ENCODE data around the gene TXNDC11.

Gene TXNDC11

DNA sequence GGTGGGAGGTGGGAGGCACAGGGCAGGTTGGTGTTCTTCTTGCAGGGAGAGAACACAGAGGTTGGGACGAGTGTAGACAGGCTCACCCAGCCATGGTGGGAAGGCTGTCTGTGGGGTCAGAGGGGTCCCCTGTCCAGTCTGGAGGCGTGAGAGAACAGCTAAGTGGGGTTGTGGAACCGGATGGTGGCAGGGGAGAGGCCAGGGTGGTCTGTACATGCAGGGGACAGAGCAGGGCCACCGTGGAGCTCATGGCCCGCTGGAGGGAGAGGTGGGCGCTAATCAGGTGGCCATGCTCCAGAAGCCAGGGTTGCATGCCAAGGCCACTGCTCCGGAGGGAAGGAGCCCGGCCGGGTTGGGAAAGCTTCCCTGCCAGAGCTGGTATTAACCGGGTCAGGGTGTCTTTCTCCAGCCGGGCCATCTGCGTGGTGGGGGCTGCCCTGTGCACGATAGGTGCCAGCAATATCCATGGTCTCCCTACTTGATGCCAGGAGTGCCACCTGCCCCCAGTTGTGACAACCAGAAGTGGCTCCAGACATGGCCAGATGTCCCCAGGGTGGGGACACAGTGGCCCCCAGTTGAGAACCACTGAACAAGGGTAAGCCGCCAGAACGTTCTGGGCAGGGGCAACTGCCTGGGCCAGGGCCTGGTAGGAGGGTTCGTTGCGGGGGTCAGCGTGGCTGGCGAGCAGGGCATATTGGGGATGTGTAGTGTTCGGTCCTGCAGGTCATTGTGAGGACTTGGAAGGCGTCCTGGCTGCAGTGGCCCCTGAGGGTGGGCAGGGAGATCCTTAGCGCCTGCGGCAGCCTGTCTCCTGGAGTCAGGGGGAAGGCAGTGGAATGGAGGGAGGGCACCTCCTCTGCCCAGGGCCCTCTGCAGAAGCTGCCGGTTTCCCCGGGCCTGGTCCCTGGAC lies 69.3 kb downstream of the TXNDC11 start:
- DNase-seq, result peak in 8 of 14 donors; percentile 17 to 58 (median 46)

- peak in 2 of 14 donors; percentile 22 to 45 for DNase-seq
Observed at GRCh38 chr16:11672206-11673090, 70.2 kb downstream of the TXNDC11 start.

GRCh38 chr16:11671676-11672075 lies 71.0 kb downstream of the TXNDC11 start:
- peak in 1 of 14 donors; percentile 37 for DNase-seq

DNA sequence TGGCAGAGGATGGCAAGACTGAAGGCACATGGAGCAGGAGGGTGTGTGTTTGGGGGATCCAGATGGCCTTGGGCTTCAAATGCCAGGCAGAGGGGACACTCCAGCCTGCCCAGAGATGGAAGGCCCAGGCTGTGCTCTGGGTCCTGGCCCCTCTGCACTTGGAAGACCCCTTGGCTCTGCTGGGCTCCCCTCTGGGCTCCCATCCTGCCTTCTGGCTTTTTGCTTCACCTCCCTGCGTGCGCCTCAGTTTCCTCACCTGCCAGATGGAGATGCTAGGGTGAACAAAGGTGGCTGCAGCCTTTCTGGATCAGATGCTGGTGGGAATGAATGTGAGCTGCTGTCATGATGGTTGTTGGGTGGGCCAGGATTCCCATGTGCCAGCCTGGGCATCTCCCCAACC lies 71.4 kb downstream of the TXNDC11 start:
- no peak for DNase-seq

DNA sequence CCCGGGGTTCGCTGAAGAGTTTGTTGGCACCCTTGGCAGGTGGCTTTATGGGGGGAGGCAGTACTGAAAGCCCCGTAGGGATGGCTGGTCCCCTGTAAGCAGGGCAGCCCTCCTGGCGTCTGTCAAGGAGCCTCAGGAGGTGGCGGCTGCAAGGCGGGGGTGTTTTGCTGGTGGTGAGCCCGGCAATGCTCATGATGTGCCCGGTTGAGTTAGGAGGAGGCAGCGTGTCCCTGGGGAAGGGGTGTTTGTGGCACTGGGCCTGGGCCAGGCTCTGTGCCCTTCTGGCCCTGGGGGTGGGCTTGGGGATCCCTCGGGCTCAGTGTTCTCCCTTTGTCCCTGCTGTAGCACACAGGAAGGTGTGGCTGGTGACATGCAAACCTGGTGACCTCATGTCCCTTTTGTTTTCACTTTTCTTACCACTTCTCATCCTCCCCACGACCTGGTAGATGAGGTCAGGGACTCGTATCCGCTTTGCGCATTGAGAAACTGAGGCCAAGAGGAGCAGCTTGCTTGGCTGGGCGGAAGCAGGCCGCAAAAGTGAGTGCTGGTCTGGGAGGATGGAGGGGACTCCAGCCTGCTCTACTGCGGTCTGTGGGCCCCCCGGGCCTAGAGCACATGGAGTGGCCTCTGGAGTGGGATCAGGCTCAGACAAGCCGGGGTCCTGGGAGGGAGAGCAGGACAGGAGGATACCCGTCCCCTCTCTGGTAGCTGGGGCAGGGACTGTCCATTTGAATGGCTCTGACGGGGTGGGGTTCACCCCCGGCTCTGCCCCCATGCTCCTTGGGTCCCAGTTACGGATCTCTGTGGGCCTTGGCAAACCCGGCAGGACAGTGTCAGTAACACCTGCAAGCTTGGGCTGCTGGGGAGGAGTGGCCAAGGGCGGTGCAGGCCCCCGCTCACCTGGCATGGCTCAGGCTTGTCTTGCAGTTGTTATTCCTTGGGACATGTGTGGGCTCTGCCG lies 72.2 kb downstream of the TXNDC11 start:
- DNase-seq, result peak in 4 of 14 donors; percentile 47 to 65 (median 54)

DNA sequence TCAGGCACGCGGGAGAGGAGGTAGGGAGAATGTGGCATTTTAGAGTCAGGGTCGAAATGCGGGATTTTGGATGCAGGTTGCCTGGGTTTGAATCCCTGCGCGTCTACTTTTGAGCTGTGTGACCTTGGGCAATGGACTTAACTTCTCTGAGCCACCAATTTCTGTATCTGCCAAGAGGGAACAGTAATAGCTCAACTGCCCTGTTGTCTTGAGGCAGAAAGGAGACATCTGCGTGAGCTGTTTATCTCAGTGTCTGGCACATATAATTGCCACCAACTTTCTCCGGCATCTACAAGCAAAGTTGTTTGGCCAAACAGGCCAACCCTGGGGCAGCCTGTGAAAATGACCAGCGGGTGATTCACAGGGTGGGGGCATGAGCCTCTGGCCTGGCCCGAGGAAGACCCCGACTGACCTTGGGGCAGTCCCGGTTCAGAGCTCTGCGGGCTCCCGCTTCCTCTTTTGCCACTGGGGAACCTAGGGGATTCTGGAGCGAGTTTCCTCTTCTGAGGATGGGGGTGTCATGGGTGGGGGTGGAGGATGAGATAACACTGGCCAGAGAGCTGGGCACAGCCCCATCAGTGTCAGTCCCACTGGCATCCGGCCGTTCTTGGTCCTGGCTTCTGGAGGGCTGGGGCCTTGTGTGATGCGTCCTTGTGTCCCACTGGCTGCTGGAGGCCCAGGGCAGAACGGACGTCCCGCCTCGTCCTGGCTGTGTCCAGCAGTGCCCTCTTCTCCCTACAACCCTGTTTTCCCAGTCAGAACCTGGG lies 73.1 kb downstream of the TXNDC11 start:
- DNase-seq, result peak in 12 of 14 donors; percentile 24 to 77 (median 48)

GRCh38 chr16:11668623-11669379 lies 73.9 kb downstream of the TXNDC11 start:
- peak in 5 of 14 donors; percentile 15 to 49 (median 34) for DNase-seq

GRCh38 chr16:11667824-11668622 lies 74.6 kb downstream of the TXNDC11 start, which contains the start of gene SNN:
TSS of gene SNN (plus strand) at chr16:11668455. CDS start at chr16:11676060, 7,605 bp downstream.
- peak in 12 of 14 donors; percentile 37 to 90 (median 70) for DNase-seq

DNA sequence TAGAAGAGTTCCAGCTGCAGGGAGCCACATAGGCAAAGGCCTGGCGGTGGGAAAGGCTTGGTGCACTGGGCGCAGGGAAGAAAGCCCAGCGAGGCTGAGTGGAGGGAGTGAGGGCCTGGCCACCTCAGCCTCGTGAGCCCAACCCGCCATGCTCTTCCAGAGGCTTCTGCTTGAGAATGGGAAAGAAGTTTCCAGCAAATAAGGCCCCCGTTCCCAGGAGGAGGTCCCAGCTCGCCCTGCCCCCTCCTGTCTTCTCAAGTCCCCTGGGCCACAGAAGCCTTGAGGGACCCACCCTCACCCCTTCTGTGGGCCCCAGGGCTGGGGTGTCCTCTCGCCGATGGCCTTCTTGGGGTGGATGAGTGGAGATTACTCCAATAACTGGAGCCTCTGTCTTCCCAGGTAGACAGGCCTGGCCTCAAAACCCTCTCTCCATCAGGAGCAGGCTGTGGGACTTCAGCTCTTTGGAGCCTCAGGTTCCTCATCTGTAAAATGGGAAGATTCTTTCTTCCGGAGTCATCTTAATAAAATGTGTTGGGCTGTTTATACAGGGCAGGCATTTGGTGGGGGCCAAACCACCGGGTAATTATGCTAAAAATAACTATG lies 75.3 kb downstream of the TXNDC11 start:
- no peak for DNase-seq

DNA sequence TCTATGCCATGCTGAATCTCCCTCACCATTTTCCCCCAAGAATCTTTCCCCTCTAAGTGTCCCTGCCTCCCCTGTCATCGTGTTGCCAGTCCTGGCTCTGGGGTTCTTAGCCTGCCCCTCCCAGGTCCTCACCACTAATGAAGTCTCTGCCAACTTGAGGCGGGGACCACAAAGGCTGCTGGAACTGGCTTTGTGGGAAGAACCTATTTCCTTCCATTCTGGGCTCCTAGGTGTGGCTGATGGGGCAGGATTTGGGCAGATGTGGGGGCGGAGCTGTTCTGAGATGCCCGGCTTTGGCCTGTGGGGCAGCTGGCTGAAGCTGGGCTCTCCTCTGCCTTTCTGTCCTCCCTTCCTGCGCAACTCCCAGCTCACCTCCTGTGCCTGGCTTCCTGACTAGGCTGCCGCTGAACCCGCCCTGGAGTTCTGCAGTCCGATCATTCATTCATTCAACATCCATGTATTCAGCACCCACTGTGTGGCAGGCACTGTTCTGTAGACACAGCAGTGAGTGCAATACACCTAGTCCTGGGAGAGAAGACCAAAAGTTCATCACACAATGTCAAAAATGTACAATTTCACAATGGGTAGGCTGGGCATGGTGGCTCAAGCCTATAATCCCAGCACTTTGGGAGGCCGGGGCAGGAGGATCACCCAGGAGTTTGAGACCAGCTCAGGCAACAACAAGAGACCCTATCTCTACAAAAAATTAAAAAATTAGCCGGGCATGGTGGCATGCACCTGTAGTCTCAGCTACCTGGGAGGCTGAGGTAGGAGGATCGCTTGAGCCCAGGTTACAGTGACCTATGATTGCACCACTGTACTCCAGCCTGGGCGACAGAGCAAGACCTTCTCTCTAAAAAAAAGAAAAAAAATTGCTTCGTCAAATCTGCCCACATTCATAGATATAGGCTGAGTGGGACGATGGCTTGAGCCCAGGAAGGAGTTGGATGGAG lies 76.3 kb downstream of the TXNDC11 start:
- no peak for DNase-seq

GRCh38 chr16:11665071-11665491 lies 77.6 kb downstream of the TXNDC11 start:
- no peak for DNase-seq

DNA sequence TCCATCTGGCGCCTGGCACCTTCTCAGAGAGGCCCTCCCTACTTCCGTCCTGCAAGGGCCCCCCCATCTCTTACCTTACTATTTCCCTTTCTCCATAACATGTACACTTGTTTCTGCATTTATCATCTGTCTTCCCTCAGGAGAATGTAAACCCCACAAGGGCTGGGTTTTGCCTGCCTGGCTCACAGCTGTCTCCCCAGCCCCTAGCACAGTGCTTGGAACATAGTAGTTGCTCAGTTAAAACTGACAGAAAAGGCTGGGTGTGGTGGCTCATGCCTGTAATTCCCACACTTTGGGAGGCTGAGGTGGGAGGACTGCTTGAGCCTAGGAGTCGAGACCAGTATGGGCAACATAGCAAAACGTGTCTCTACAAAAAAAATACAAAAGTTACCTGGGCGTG lies 80.1 kb downstream of the TXNDC11 start:
- no peak for DNase-seq

GRCh38 chr16:11660565-11660964 lies 82.1 kb downstream of the TXNDC11 start:
- no peak for DNase-seq

- DNase-seq, result peak in 8 of 14 donors; percentile 15 to 63 (median 34)
Observed at GRCh38 chr16:11658896-11659708, 83.6 kb downstream of the TXNDC11 start.

- no peak for DNase-seq
Observed at GRCh38 chr16:11657556-11657955, 85.1 kb downstream of the TXNDC11 start.

DNA sequence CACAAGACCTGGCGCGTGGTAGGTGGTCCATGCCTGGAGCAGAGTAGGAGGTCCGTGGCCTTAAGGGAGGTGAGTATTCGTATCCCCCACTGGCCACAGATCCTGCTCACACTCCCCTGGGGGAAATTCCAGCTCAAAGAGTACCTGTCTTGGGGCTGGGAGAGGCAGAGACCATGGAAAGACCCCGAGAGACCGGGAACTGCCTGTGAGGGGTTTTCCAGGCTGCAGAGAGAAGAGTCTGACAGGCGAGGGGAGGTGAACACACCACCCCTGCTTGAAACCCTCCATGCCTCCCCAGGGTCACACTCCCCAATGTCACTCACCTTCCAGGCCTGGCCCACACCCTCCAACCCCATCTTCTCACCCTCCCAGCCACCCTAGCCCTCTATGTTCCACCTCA lies 87.0 kb downstream of the TXNDC11 start:
- no peak for DNase-seq

DNA sequence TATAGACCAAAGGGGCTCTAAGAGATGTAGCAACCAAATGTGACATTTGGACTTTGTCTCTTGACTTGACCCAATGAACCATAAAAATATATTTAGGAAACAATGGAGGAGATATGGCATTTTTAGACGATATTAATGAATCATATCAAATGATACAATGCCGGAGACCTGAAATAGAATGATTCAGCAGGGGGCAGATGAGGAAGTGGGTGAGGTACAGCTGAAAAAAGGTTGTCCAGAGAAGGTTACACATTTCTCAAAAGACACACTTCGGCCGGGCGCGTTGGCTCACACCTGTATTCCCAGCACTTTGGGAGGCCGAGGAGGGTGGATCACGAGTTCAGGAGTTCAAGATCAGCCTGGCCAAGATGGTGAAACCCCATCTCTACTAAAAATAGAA lies 90.9 kb downstream of the TXNDC11 start:
- DNase-seq, result no peak

All from C1 segment of cervical spinal cord (tissue), 14 donors.